DMS114 treated with DMSO at 0.1 percent for 48 hours (cell line): ENCODE data around the gene CHFR.
"Not testable (repeated sequence)": the region's sequence is repeated elsewhere in the genome, so short reads cannot be mapped to it uniquely, and the experiment has no call there.

Experiments used
- DNase-seq: peaks from one replicate; lab custom pipeline; 2025; ENCODE audit not compliant: unreplicated experiment; lab: John Stamatoyannopoulos, UW

Gene CHFR

GRCh38 chr12:132813443-132813842 lies 74.0 kb downstream of the CHFR start:
- no peak for DNase-seq

DNA sequence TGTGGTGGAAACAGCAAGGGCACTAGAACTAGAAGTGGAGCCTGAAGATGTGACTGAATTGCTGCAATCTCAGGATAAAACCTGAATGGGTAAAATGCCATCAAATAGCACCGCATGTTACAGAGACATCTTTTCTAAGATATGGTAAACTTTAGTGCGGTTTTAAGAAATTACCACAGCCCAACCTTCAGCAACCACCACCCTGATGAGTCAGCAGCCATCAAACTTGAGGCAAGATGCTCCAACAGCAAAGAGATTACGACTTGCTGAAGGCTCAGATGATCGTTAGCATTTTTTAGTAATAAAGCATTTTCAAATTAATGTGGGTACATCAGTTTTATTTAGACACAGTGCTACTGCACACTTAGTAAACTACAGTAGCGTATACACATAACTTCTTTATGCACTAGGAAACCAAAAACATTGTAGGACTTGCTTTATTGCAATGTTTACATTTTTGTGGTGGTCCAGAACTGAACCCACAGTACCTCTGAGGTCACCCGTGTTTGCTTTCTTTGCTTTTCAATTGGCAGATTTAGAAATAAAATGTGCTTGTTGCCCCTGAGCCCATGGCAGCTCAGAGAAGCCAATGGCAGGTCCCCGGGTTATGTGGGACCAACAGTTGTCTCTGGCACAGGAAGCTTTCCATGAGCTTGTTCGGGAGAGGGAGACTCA lies 74.6 kb downstream of the CHFR start:
- DNase-seq = no peak

GRCh38 chr12:132809391-132809790 lies 78.0 kb downstream of the CHFR start:
- DNase-seq = not testable (repeated sequence)

DNA sequence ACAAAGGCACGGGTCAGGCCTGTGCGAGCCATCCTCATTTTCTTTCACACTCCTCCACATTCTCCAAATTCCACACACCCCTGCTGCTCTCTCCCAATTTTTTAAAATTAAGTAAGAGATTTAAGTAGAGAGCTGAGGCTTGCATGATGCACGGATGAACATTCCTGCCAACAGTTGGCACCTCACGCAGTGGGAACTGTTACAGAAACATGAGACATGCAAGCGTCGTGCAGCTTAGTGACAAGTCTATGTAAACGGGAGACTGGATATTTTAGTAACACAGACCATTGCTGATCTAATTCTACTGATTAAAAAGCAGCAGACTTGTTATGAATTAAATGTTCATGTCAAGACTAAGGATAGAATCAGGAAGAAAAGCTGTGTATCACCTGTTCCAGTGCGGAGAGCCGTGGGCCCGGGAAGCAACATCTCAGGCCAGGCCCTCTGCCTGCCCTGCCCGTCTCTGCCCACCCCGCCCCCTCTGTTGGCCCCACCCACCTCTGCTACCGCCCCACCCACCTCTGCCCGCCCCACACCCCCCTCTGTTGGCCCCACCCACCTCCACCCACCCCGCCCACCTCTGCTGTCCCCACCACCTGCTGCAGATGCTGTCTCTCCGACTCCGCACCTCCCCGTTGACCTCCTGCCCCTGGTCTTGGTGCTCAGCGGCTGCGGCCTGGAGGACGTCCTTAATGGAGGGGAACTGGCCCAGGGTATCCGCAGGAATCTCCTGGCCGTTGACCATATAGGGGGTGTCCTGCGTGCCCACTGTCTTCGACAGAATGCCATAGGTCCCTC lies 79.9 kb downstream of the CHFR start:
- no peak for DNase-seq

- DNase-seq = no peak
Observed at GRCh38 chr12:132806857-132807256, 80.5 kb downstream of the CHFR start.

GRCh38 chr12:132804426-132804861 lies 83.0 kb downstream of the CHFR start:
- DNase-seq = no peak

DNA sequence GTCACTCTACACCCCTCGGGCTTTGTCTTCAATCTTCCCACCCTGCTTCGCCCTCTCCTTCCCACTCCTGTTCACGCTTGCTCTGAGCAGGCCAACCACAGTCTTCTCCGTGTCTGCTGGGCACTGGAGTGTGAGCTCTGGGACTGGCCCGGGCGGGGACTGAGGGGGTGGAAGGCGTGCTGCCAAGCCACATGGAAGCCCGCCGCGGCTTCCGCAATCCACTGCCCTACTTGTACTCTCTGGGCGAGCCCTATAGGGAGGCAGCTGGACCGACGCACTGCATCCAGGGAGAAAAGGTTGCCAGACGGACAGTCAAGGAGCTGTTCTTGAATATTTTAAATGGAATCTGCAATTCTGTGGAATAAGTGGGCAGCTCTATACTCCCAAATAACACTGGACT lies 83.5 kb downstream of the CHFR start:
- DNase-seq = no peak

GRCh38 chr12:132803125-132803524 lies 84.3 kb downstream of the CHFR start:
- no peak for DNase-seq

- no peak for DNase-seq
Observed at GRCh38 chr12:132801741-132802140, 85.7 kb downstream of the CHFR start.

DNA sequence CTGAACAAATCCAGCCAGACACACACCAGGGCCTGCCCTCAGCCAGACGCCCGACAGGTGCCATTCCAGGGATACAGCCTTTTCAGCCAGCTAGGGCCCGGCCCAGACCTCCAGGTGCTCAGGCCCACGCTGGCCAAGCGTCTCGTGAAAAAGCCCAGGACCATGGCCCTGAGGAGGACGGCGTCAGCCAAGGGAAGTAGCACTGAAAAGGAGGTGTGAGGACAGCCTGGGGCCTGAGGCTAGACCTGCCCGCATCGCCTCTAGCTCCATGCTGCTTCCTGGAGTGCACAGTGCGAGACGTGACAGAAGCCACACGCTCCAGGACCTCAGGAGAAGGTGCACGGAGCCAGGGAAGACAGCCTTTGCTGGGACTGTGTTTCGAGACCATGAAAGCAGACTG lies 88.6 kb downstream of the CHFR start:
- no peak for DNase-seq

DNA sequence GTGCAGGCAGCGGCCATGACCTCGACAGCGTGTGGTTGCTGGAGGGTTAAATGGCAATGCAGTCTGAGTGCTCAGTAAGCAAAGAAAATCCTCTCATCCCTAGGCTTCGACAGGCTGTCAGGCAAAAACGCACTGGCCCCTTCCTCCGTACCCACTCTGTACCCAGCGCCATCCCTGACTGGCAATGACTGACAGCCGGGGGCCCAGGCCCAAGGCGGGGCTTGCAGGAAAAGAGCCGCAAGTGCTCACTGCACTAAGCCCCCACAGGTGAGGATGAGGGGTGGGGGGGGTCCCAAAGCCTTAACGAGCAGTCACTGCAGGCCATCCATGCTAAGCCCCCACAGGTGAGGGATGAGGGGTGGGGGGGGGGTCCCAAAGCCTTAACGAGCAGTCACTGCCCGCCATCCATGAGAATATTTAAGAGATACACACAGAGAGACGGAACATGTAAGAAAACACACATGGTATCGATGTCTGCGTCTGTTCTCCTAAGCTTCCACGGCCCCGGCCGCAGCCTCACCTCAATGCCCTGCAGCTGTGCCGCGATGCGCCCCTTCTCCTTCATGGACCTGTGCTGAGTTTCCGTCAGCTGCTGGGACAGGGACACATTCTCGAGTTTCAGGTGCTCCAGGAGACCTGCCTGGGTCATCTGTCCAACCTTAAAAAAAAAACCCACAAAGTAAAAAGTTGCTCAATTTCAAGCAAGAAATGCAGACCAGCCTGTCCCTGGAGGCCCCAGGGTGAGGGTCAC lies 89.4 kb downstream of the CHFR start:
- no peak for DNase-seq

GRCh38 chr12:132795847-132796246 lies 91.6 kb downstream of the CHFR start:
- no peak for DNase-seq

DNA sequence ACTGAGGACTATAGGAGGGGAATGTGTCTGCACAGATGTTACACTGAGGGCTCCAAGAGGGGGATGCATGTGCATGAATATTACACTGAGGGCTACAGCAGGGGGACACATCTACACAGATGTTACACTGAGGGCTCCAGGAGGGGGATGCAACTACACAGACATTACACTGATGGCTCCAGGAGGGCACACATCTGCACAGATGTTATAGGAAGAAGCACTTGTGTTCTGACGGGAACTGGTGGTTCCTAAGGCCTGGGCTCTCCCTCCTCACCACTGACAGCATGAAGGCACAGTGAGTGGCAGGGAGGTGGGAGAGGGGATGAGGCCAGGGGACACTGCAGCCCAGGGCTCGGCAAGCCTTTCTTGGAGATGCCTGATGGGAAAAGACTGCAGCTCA lies 95.5 kb downstream of the CHFR start:
- DNase-seq = not testable (repeated sequence)

- DNase-seq = no peak
Observed at GRCh38 chr12:132789099-132789471, 98.3 kb downstream of the CHFR start.

GRCh38 chr12:132788375-132789098 lies 98.9 kb downstream of the CHFR start:
- no peak for DNase-seq

GRCh38 chr12:132787877-132788276 lies 99.5 kb downstream of the CHFR start:
- no peak for DNase-seq

DNA sequence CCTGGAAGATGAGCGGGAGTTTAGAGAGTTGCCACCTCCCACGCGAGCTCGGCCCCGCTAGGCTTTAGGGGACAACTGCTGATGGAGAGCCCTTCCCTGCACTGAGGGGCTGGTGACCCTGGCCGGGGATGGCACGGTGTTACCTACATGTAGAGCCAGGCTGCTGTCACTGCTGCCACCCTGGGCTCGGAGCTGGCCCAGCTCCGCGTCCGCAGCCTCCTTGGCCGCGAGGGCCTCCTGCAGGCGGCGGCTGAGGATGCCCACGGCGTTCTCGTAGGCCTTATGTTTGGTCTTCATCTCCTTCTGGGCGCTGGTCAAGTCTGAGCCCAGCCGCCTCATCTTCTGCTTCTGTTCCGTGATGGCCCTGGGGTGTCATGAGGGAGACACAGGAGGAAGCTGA lies 101.2 kb downstream of the CHFR start:
- no peak for DNase-seq

- DNase-seq = no peak
Observed at GRCh38 chr12:132784580-132784979, 102.8 kb downstream of the CHFR start.

- DNase-seq = no peak
Observed at GRCh38 chr12:132783917-132784531, 103.4 kb downstream of the CHFR start.
